ENCODE measurements around the gene PSIP1.
A peak's percentile ranks its signal among the peaks of the same experiment; 100 is the strongest.
"Not testable (repeated sequence)": the region's sequence is repeated elsewhere in the genome, so short reads cannot be mapped to it uniquely, and the experiment has no call there.

PSIP1 gene

GRCh38 chr9:15430920-15431844, 79.6 kb downstream of the PSIP1 start:
- DNase-seq: no peak

GRCh38 chr9:15427702-15428101, 83.1 kb downstream of the PSIP1 start:
- not testable (repeated sequence) for DNase-seq

- no peak for DNase-seq
Observed at GRCh38 chr9:15426019-15426418, 84.8 kb downstream of the PSIP1 start.

GRCh38 chr9:15423231-15423985, 87.4 kb downstream of the PSIP1 start:
- DNase-seq: peak in 1 of 2 donors; percentile 8

- DNase-seq: peak; percentile 92 to 95
Observed at GRCh38 chr9:15422372-15423230, 88.2 kb downstream of the PSIP1 start, which contains the start of gene SNAPC3. TSS of gene SNAPC3 (plus strand) at chr9:15422876. CDS start at chr9:15422880, 4 bp downstream.

GRCh38 chr9:15421990-15422371, 88.8 kb downstream of the PSIP1 start:
- no peak for DNase-seq

GRCh38 chr9:15421532-15421931, 89.2 kb downstream of the PSIP1 start:
- no peak for DNase-seq

GRCh38 chr9:15420796-15421195, 90.0 kb downstream of the PSIP1 start:
- DNase-seq: no peak

- no peak for DNase-seq
Observed at GRCh38 chr9:15417626-15418025, 93.1 kb downstream of the PSIP1 start.

GRCh38 chr9:15416880-15417279, 93.9 kb downstream of the PSIP1 start:
- peak; percentile 32 to 64 for DNase-seq
